NCI-H1436 treated with DMSO at 0.1 percent for 48 hours (cell line): ENCODE measurements around the gene RING1.

Experiments
- DNase-seq: peaks from one replicate; lab custom pipeline; 2025; lab: John Stamatoyannopoulos, UW

RING1 gene

GRCh38 chr6:33192105-33192646, 16.1 kb upstream of the RING1 start, which contains the start of gene COL11A2:
COL11A2 (minus strand) TSS chr6:33192467; CDS start chr6:33192240, 227 bp downstream.
- DNase-seq = no peak

GRCh38 chr6:33192671-33193602, 15.4 kb upstream of the RING1 start:
- no peak for DNase-seq

GRCh38 chr6:33193619-33194018, 14.7 kb upstream of the RING1 start:
- DNase-seq = no peak

GRCh38 chr6:33194431-33194979, 13.8 kb upstream of the RING1 start:
- DNase-seq = no peak

GRCh38 chr6:33195304-33196165, 12.8 kb upstream of the RING1 start:
- no peak for DNase-seq

GRCh38 chr6:33197431-33198048, 10.8 kb upstream of the RING1 start:
- DNase-seq = no peak

GRCh38 chr6:33198159-33198852, 10.0 kb upstream of the RING1 start:
- no peak for DNase-seq

- DNase-seq = no peak
These were observed 9.4 kb upstream of the RING1 start for GRCh38 chr6:33198853-33199436.

GRCh38 chr6:33199687-33200218, 8.5 kb upstream of the RING1 start:
- DNase-seq = no peak

- peak; percentile 89 for DNase-seq
These were observed 7.8 kb upstream of the RING1 start, which contains the start of the genes RXRB and SLC39A7 for GRCh38 chr6:33200219-33201146. RXRB (minus strand) TSS chr6:33200665; CDS start chr6:33200476, 189 bp downstream. SLC39A7 (plus strand) TSS chr6:33200867; CDS start chr6:33201246, 379 bp downstream.

GRCh38 chr6:33201147-33201545, 7.2 kb upstream of the RING1 start:
- no peak for DNase-seq

- DNase-seq = no peak
These were observed 6.4 kb upstream of the RING1 start for GRCh38 chr6:33201935-33202334.

GRCh38 chr6:33202799-33203198, 5.5 kb upstream of the RING1 start:
- no peak for DNase-seq

GRCh38 chr6:33203443-33204164, 4.7 kb upstream of the RING1 start:
- DNase-seq = no peak

- no peak for DNase-seq
These were observed 4.2 kb upstream of the RING1 start for GRCh38 chr6:33204165-33204414.

GRCh38 chr6:33204415-33205190, 3.7 kb upstream of the RING1 start, which contains the start of gene HSD17B8:
HSD17B8 (plus strand) TSS chr6:33204655; CDS start chr6:33204669, 14 bp downstream.
- DNase-seq = peak; percentile 43

GRCh38 chr6:33205191-33206026, 2.9 kb upstream of the RING1 start:
- no peak for DNase-seq
